NCI-H345 treated with DMSO at 0.1 percent for 48 hours (cell line): ENCODE results near the gene LRMDA.

Source experiments
- DNase-seq: peaks from one replicate; lab custom pipeline; 2025; ENCODE audit not compliant: unreplicated experiment; lab: John Stamatoyannopoulos, UW

Gene LRMDA

DNA sequence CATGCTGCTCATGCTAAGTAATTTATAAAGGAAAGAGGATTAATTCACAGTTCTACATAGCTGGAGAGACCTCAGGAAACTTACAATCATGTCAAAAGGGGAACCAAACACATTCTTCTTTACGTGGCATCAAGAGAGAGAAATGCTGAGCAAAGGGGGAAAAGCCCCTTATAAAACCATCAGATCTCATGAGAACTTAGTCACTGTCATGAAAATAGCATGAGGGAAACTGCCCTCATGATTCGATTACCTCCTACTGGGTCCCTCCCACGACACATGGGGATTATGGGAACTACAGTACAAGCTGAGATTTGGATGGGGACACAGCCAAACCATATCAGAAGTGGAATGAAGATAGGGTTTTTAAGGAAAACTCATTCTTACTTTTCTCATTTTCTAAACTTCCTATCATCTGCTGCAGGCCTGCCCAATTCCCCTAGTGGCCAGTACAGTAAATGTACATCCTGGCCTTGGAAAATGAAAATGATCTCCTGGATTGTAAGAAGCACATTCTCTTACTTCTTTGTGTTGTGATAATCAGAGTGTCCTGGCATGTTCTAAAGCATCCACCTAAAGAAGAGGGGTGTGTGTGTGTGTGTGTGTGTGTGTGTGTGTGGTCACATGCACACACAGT lies 421.5 kb downstream of the LRMDA start:
- no peak for DNase-seq

DNA sequence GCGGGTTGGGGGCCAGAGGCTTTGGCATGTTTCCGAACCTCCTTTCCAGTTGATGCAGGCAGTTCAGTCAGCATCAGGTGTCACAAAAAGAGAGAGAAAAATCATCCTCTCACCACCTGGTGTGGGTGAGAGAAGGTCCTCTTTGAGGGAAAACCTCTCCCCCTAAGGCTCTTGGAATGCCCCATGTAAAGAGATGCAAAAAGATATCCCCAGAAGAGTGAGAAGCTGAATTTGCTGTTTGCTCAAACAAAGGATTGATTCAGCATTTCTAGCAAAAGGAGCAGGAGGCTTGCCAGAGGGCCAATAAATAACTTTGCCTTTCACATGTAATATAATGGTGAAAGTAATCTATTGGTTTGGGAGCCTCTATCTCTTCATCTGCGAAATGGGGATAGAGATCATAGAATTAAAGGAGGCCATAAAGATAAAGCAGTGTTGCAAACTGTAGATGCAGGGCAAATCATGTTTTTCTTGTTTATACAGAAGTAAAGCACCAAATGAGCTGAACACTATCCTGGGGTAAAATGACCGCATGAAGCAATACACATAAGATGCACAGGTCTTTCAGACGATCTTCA lies 425.9 kb downstream of the LRMDA start:
- no peak for DNase-seq

DNA sequence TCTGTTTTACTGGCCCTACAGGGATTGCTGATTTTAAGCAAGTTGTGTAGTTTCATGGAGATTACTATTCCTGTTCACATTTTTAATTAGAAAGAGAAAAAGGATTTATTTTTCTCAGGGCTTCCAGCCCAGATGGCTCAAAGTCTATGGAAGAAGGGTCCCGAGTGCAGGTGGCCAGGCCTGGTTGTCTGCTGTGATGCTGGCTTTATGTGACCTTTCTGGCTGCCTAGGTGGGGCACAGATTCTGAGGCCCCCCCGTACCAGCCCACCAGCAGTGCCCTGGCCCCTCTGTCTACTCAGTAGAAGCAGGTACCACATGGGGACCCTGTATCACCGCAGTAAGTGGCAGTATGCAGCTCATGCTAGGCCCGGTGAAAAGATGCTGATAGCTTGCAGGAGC lies 426.5 kb downstream of the LRMDA start:
- no peak for DNase-seq

DNA sequence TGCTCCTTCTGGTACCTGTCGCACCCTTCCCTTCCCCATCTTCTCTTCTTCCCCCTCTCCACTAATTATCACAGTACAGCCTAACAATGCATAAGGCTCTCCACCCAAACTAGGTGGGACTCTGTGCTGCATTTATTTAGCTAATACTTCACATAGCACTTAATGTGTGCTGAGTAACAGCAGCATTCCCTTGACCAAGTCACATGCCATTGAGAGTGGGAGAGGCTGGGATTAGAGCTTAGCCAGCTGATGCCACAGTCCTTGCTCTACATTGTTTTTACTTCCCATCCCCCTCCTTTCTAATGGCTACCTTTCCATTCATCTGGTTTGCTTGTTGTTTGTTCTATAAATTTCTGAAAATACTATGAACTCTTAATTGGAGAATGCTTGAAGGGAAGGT lies 426.9 kb downstream of the LRMDA start:
- no peak for DNase-seq

DNA sequence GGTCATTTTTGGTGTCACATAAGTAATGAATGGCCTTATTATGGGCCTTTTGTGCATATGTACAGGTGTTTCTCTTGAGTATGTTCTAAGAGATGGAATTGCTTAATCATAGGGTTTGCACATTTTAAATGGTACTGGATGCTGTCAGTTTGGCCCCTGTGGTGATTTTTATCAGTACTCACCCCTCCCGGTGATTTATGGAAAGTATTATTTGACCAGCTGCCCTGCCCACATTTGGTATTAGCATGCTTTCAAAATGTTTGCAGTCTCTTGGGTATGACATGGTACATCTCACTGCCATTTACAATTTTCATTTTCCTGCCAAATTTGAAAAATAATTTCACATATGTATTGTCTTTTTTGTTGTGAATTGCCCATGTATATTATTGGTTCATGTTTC lies 427.7 kb downstream of the LRMDA start:
- DNase-seq, result no peak

DNA sequence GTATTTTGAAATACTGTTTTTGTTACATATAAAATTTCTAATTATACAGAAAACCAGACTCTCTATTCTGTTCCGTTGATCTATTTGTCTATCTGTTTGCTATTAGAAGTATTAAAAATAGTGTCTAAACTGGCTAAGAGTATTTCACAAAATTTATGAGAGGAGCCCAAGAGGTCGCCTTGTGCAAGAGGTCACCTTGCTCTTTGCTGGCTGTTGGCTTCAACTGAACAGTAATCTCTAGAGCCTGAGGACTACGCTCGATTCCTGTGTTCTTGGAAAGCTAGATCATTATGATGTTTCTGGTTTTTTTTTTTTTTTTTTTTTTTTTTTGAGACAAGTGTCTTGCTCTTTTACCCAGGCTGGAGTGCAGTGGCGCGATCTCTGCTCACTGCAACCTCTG lies 428.6 kb downstream of the LRMDA start:
- no peak for DNase-seq

DNA sequence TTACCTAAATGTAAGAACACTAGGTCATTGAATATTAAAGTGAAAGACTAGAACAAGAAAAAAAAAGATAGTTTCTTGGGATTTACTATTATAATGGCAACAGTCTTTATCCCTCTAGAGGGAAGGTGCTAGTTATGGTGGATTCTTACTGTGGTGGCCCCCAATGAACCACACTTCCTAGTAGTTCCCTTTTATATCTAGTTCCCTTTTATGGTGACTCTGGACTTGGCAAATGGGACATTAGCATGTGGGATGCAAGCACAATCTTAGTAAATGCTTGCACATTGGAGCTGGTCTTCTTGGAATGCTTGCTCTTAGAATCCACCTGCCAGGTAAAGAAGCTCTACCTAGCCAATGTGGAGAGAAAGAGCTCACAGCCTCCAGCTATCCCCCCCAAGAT lies 430.2 kb downstream of the LRMDA start:
- no peak for DNase-seq

DNA sequence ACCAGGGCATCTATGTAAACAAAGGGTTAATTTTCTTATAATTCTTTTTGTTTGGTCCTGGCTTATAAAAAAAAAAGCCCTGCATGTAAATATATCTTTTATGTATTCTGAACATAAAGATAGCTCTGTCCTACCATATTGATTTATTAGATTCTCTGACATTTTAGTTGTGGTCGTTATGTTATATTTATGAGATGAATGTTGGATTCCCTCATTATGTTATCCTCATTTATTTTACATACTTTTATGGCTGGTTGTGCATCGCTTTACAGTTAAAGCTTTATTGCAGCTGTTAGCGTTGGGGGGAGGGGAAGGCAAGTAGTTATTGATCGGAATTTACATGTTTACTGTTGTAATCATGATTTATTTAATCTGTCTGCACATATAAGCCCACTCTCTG lies 431.5 kb downstream of the LRMDA start:
- DNase-seq, result no peak

DNA sequence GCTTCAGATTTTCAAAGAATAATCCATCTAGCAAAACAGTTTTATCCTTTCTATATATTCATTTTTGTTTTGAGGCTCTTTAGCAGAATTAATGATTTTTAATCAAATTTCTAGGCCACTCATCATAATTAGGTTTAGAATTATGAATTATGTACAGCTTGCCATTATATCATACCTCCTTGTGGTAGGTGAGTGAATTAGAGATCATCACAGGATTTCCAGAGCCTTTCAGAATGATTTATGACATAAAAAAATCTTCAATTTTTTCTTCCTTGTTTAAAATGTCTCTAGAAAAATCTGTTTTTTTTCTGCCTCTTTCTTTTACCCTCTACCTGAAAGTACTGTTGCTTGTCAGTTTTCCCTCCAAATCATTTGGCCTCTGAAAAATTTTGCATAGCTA lies 433.3 kb downstream of the LRMDA start:
- no peak for DNase-seq

DNA sequence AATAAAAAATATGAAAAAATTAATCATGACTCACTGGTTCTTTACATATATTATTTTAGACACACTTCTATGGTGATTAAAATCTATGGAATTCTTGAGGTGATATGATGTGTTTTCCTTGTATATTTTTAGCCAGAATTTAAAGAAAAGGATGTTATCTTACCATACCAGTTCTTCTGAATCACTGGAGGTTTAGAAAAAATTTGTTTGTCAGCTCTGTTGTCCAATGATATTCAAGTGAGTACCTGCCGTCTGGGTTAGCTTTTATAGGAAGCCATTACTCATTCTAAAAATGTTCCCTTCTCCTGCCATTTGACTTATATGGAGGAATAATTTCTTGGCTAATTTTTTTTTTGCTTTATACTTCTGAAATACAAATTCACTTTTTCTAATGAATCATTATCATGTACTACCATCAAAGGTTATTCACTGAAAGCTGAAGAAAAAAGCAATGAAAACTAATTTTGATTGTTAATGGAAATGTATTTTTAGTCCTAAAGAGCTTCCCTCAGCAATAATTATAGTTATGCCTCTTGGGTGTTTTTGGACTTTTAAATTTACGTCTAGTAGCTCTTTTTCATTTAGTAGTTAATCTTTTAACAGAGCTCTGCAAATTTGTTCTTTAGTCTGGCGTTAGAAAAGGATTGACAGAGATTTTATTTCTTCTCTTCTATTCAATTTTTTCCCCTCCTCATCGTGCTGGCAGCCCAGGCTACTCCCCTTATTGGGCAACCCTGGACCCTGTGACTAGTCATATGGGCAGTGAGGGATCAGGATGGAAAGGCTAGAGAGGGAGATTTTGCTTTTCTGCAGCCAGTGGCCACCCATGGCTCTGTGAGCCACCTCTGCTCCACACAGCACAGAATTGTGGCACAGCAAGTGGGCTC lies 434.2 kb downstream of the LRMDA start:
- DNase-seq, result no peak

DNA sequence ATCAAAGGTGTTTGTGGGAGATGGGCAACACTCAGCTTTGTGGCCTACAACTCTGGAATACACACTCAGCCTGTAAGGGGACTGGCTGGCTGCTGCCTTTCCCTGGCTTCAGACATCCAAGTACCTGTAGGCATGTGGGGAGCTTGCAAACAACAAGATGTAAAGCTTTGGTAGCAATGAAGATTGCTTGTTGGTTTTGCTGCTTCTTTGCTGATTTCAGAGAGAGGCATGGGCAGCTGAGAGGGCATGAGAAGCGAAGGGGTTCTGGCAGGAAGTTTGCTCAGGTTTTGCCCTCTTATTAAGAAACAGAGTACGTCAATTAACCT lies 434.8 kb downstream of the LRMDA start:
- DNase-seq, result no peak

DNA sequence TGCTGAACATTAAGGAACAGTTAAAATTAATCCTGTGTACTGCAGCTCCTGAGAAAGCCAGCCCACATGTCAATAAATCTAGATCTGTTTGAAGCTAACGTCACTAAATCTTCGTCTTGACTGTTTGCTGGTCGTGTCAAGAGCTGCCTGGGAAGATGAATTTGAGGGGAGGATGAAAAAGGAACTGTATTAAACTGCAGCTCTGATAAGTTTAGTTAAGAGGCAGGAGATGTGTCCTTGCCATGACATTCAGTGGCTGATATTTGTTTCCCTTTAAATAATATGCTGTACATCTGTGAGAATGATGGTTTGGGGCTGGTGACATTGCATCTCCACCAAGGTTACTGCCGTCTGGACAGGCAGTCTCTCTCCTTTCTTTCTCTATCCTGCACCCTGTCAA lies 435.3 kb downstream of the LRMDA start:
- no peak for DNase-seq

DNA sequence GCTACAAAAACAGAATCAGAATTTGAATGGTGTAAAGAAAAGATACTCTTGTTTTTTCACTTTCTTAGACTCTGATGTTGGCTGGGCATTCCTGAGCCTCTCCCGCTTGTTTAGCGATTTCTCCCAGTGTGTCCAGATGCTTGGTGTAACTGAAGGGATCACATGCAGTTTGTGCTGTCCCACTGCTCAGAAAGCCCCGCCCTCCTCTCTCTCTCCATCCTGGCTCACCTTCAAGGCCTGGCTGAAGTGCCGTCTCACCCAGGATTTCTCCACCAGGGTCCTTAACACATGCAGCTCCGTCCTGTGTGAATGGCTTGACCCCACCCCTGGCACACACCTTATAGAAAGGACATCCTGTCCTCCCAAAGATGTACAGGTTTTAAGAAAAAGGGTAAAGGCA lies 437.1 kb downstream of the LRMDA start:
- no peak for DNase-seq

DNA sequence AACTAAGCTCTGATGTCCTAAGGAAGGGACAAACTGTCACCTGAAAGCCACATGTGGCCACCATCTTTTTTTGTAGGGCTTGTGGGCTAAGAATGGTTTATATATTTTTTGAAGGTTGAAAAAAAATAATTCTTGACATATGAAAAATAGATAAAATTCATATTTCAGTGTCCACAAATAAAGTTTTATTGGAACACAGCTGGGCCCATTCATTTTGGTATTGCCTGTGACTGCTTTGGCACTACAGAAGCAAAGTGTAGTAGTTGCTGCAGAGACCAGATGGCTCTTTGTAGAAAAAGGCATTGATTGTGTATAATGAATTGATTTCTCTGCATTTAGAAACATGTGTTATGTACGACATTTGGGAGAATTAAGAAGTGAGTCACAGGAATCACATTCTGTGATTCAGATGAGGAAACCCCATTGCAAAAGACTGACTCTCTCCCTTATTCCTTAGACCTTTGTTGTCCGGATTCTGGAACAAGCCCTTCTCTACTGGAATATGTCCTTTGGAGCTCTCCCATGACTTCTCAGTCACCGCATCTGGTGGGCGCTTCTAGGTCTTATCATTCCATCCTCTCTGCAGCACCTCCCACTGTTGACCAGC lies 438.7 kb downstream of the LRMDA start:
- no peak for DNase-seq

DNA sequence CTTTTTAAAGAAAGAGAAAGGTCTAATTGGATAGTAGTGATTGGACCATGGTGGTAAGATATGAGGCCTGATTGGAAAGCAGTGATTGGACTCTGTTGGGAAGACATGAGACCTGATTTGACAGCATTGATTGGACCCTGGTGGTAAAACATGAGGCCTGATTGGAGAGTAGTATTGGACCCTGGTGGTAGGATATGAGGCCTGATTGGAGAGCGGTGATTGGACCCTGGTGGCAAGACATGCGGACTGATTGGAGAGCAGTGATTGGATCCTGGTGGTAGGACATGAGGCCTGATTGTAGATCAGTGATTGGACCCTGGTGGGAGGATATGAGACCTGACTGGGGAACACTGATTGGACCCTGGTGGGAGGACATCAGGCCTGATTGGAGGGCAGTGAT lies 444.3 kb downstream of the LRMDA start:
- DNase-seq, result no peak

DNA sequence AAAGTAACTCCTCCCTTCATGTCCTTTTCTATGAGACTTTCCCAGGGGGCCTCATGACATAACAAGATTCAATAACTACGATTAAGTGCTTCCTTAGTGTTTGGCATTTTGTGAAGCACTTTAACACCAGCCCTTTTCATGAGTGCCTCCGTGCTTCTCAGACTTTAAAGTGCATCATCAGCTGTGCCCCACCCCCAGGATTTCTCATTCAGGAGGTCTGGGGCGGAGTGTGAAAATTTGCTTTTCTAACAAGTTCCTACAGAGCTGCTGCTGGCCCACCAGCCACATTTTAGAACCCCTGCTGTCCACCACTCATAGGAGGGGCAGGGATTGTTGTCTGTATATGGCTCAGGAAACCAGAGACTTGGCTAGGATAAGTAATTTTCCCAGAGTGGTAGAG lies 445.3 kb downstream of the LRMDA start:
- no peak for DNase-seq

DNA sequence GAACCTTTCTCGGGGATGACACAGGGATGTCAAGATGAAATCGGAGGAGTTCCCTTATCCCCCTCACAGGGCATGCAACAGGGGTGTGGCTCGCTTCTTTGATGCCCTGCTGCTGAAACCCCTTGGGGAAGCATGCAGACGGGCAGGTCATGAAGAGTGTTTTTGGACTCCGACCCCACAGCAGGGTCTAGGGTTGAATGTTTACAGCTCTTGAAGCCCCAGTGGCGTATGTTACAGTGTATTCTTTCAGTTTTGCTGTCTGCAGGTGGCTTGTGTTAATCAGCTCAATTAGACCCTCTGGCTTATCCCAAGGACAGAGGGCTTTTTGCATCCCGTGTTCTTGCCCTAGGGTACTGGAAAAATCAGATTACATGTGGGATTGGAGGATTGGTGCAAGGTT lies 446.5 kb downstream of the LRMDA start:
- no peak for DNase-seq

DNA sequence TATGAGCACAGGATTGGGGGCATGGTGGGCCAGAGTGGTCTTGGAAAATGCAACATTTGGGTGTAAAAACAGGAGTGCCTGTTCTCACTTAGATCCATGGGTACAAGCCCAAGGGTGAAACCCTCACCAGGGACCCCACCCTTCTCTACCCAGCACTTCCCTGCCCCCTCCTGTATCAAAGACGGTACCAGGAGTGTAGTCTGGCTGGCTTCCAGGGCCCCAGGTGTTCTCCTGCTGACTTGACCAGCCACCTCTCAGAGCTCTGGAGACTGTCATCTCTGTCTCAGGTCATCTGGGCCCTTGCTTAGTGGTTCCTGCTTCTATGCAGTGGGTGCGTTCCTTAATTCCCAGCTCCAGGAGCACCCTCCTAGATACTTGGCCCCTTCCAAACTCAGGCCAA lies 447.2 kb downstream of the LRMDA start:
- no peak for DNase-seq

DNA sequence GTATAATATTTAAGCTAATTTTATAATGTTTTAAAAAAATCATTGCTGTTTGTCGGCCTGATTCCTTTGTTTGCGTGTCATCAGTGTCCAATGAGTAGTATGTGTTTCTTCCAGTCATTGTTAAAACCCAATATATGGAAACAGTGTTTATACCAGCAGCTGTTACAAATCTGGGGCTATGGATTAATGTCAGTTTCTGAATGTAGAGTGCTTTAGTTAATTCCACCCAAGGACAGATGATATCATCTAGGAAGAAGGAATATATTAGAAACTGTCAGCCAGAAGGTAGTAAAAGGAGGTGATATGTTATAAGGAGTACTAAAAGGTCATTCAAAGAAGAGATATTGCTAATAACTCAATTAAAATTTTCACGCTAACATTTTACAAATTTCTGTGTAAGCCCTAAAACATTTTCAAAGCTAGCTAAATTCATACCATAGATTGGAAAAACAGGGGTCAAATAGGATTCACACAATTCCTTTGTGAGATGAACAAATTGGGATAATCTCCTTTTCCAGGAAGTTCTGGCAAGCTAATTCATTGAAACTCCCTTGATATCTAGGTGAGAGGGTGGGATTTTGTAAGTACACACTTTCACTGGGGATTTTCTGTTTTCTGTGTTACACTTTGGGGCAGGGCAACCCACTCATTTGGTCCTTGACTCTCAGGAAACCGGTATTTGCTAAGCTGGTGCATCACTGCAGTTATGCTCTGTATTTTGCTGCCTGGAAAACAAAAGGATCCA lies 448.8 kb downstream of the LRMDA start:
- no peak for DNase-seq

DNA sequence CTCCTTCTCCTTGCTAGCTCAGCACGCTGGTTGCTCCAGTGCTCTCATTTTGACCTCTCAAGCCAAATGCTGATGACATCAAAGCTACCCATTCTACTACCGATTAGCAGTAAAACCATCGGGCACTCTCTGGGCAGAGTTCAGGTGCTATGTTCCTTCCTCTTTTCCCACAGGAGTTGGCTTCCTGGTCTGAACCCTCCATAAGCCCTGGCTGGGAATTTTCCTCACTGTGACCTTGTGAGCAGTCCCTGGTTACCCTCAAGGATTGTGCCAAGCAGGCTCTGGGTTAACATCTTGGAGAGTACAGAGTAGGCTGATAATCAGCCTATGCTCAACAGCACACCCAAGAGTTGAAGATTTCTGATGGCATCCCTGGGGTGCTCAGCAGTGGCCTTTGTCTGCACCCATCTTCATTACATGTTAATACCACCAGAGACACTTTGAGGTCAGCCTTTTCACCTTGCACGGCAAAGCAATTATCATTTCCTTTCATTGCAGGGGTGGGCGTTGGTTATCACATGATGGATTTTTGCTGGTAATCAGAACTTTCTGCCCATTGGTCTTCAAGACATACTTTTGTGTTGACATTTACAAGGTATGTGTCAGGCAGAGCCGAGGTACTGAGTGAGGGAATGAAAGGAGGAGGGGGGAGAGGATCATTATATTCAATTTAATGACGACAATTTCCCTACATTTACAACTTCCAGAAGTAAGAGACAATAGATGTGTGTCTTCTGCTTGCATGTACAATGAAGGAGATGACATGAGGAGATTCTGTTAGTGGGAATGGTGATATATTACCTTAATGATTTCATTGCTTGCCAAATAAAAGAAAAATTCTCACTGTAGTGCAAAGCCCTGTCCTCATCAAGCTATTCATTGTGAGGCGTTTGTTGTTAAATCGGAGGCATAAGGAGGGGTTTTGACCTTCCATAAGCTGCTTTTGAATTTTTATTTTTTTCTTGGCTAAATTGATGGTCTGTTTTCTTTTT lies 452.0 kb downstream of the LRMDA start:
- no peak for DNase-seq
